GM19397 (cell line): ENCODE measurements around the gene TRIM65.

Source experiments
- ATAC-seq: cut with Tn5 transposase; IDR thresholded peaks from one replicate; pipeline ENCODE4 v1.9.1; 2021; ENCODE audit warnings: mild to moderate bottlenecking, moderate library complexity; ENCODE audit not compliant: unreplicated experiment

Gene TRIM65

GRCh38 chr17:75917917-75918445, 21.2 kb upstream of the TRIM65 start:
- ATAC-seq = no peak

GRCh38 chr17:75917141-75917916, 20.6 kb upstream of the TRIM65 start:
- no peak for ATAC-seq

- no peak for ATAC-seq
Observed at GRCh38 chr17:75915268-75915667, 18.5 kb upstream of the TRIM65 start.

GRCh38 chr17:75914643-75915267, 18.0 kb upstream of the TRIM65 start:
- no peak for ATAC-seq

GRCh38 chr17:75913537-75914210, 16.9 kb upstream of the TRIM65 start:
- no peak for ATAC-seq

- no peak for ATAC-seq
Observed at GRCh38 chr17:75910699-75911098, 13.9 kb upstream of the TRIM65 start.

GRCh38 chr17:75909812-75910274, 13.1 kb upstream of the TRIM65 start:
- ATAC-seq = no peak

GRCh38 chr17:75909051-75909811, 12.5 kb upstream of the TRIM65 start:
- ATAC-seq = no peak

- ATAC-seq = no peak
Observed at GRCh38 chr17:75908201-75908600, 11.4 kb upstream of the TRIM65 start.

- no peak for ATAC-seq
Observed at GRCh38 chr17:75906143-75906884, 9.6 kb upstream of the TRIM65 start.

- peak; percentile 95 for ATAC-seq
Observed at GRCh38 chr17:75904749-75905521, 8.2 kb upstream of the TRIM65 start, which contains the start of gene MRPL38. Gene MRPL38, minus strand, starts transcription at chr17:75904884. Its CDS starts 9 bp downstream, at chr17:75904875.

GRCh38 chr17:75902406-75902805, 5.7 kb upstream of the TRIM65 start:
- ATAC-seq = no peak

GRCh38 chr17:75901727-75902126, 5.0 kb upstream of the TRIM65 start:
- no peak for ATAC-seq

GRCh38 chr17:75900691-75901533, 4.2 kb upstream of the TRIM65 start:
- ATAC-seq = no peak

GRCh38 chr17:75899767-75900468, 3.2 kb upstream of the TRIM65 start:
- no peak for ATAC-seq

- ATAC-seq = no peak
Observed at GRCh38 chr17:75899353-75899752, 2.6 kb upstream of the TRIM65 start.

- ATAC-seq = no peak
Observed at GRCh38 chr17:75898791-75899190, 2.0 kb upstream of the TRIM65 start.

GRCh38 chr17:75898065-75898464, 1.3 kb upstream of the TRIM65 start:
- ATAC-seq = no peak
